ENCODE measurements around the gene C7orf57. TPM values are rescaled to one million over a fixed set of nuclear protein-coding genes. Genes with fewer than 3 reads are reported as not detected.

The C7orf57 gene
- total and polyA plus RNA-seq, 8 donors: 0.60 to 3.9 (median 2.5) TPM; not detected in 1

- no peaks in the 10 kb centered on the region for H3K9me3 ChIP-seq
- H3K4me1 ChIP-seq: no peaks in the 10 kb centered on the region
- no peak overlapping the region for H3K27ac ChIP-seq
- no peak for TF ChIP-seq CTCF (IDR thresholded peaks at IDR 0.05)
- intact Hi-C loops (cut with DNase I): no loop called here
- DNase-seq (no peak), ATAC-seq (no peak)
- H3K27me3 ChIP-seq: peaks cover 0 to 9% of the 10 kb centered on the region in 2 donors
- no peaks in the 10 kb centered on the region for H3K36me3 ChIP-seq
- no peak overlapping the region for H3K4me3 ChIP-seq
Measured at GRCh38 chr7:48011323-48011722, 24.0 kb upstream of the C7orf57 start.

- Histone ChIP-seq H3K27ac (no peak overlapping the region), H3K4me3 (no peak overlapping the region), H3K36me3 (no peaks in the 10 kb centered on the region), H3K9me3 (no peaks in the 10 kb centered on the region), H3K27me3 (peaks cover 0 to 9% of the 10 kb centered on the region in 2 donors), H3K4me1 (no peaks in the 10 kb centered on the region)
- TF ChIP-seq CTCF (IDR thresholded peaks at IDR 0.05): no peak
- DNase-seq (peak in 2 of 4 donors; percentile 32 to 55), ATAC-seq (no peak)
- intact Hi-C loops (cut with DNase I): no loop called here
Measured at GRCh38 chr7:48011951-48012350, 23.4 kb upstream of the C7orf57 start.

GRCh38 chr7:48016641-48017040 lies 18.7 kb upstream of the C7orf57 start:
- no peaks in the 10 kb centered on the region for H3K27me3 ChIP-seq
- no peak overlapping the region for H3K27ac ChIP-seq
- TF ChIP-seq CTCF (IDR thresholded peaks at IDR 0.05): no peak
- intact Hi-C loops (cut with DNase I): no loop called here
- DNase-seq (no peak), ATAC-seq (no peak)
- no peak overlapping the region for H3K4me3 ChIP-seq
- no peaks in the 10 kb centered on the region for H3K36me3 ChIP-seq
- no peaks in the 10 kb centered on the region for H3K4me1 ChIP-seq
- no peaks in the 10 kb centered on the region for H3K9me3 ChIP-seq

GRCh38 chr7:48017674-48018073 lies 17.7 kb upstream of the C7orf57 start:
- no peak overlapping the region for H3K27ac ChIP-seq
- no peaks in the 10 kb centered on the region for H3K27me3 ChIP-seq
- ATAC-seq (no peak), DNase-seq (no peak)
- intact Hi-C loops (cut with DNase I): no loop called here
- no peaks in the 10 kb centered on the region for H3K4me1 ChIP-seq
- TF ChIP-seq CTCF (IDR thresholded peaks at IDR 0.05): no peak
- no peak overlapping the region for H3K4me3 ChIP-seq
- H3K36me3 ChIP-seq: no peaks in the 10 kb centered on the region
- H3K9me3 ChIP-seq: peaks cover 0 to 3% of the 10 kb centered on the region in 2 donors

GRCh38 chr7:48025624-48026023 lies 9.7 kb upstream of the C7orf57 start:
- ATAC-seq: peak; percentile 93
- Histone ChIP-seq H3K27me3 (peaks cover 0 to 6% of the 10 kb centered on the region in 2 donors), H3K4me3 (no peak overlapping the region), H3K9me3 (peaks cover 0 to 16% of the 10 kb centered on the region in 2 donors), H3K4me1 (no peaks in the 10 kb centered on the region), H3K27ac (no peak overlapping the region), H3K36me3 (no peaks in the 10 kb centered on the region)
- intact Hi-C loops (cut with DNase I): no loop called here
- DNase-seq: no peak
- no peak for TF ChIP-seq CTCF (IDR thresholded peaks at IDR 0.05)

Data from left lung (tissue), 10 donors.